Ishikawa (cell line): Measurements from ENCODE around the gene FRAS1.

ENCODE experiments used
- CEBPB ChIP-seq: IDR thresholded peaks from 2 replicates; pipeline ENCODE4 v1.6.1; 2012
- CREB1 ChIP-seq: IDR thresholded peaks from 2 replicates; pipeline ENCODE4 v1.6.1; 2012; ENCODE audit warnings: low read depth
- EGR1 ChIP-seq: IDR thresholded peaks from 2 replicates; pipeline ENCODE4 v1.6.1; 2012
- EP300 ChIP-seq: IDR thresholded peaks from 2 replicates; pipeline ENCODE4 v1.6.1; 2012; ENCODE audit warnings: borderline replicate concordance
- FOXM1 ChIP-seq: IDR thresholded peaks from 2 replicates; pipeline ENCODE4 v1.6.1; 2012; ENCODE audit warnings: low read depth, borderline replicate concordance
- MAX ChIP-seq: IDR thresholded peaks from 2 replicates; pipeline ENCODE4 v1.6.1; 2012
- NFIC ChIP-seq: IDR thresholded peaks from 2 replicates; pipeline ENCODE4 v1.6.1; 2012
- RAD21 ChIP-seq: IDR thresholded peaks from 2 replicates; pipeline ENCODE4 v1.6.1; 2012; ENCODE audit warnings: low read depth
- TAF1 ChIP-seq: IDR thresholded peaks from 2 replicates; pipeline ENCODE4 v1.6.1; 2012; ENCODE audit warnings: low read depth, mild to moderate bottlenecking
- TCF12 ChIP-seq: IDR thresholded peaks from 2 replicates; pipeline ENCODE4 v1.6.1; 2012; ENCODE audit warnings: low read depth
- TEAD4 ChIP-seq: IDR thresholded peaks from 2 replicates; pipeline ENCODE4 v1.6.1; 2012
- USF1 ChIP-seq: IDR thresholded peaks from 2 replicates; pipeline ENCODE4 v1.6.1; 2012
- YY1 ChIP-seq: IDR thresholded peaks from 2 replicates; pipeline ENCODE4 v1.6.1; 2012; ENCODE audit warnings: low read depth
- ZBTB7A ChIP-seq: IDR thresholded peaks from 2 replicates; pipeline ENCODE4 v1.6.1; 2012; ENCODE audit warnings: low read depth
- TF ChIP-seq, protein P1 (sequence below): IDR thresholded peaks from 2 replicates; pipeline ENCODE4 v1.6.1; 2012; ENCODE audit warnings: low read depth, mild to moderate bottlenecking

Gene FRAS1

GRCh38 chr4:78437608-78438088 lies 380.5 kb downstream of the FRAS1 start:
- no peak for TF ChIP-seq NFIC
- TF ChIP-seq TEAD4, result no peak
- no peak for TF ChIP-seq MAX
- TF ChIP-seq EGR1, result no peak
- no peak for TF ChIP-seq CEBPB
- no peak for TF ChIP-seq EP300
- no peak for TF ChIP-seq ZBTB7A
- TF ChIP-seq, protein P1, sequence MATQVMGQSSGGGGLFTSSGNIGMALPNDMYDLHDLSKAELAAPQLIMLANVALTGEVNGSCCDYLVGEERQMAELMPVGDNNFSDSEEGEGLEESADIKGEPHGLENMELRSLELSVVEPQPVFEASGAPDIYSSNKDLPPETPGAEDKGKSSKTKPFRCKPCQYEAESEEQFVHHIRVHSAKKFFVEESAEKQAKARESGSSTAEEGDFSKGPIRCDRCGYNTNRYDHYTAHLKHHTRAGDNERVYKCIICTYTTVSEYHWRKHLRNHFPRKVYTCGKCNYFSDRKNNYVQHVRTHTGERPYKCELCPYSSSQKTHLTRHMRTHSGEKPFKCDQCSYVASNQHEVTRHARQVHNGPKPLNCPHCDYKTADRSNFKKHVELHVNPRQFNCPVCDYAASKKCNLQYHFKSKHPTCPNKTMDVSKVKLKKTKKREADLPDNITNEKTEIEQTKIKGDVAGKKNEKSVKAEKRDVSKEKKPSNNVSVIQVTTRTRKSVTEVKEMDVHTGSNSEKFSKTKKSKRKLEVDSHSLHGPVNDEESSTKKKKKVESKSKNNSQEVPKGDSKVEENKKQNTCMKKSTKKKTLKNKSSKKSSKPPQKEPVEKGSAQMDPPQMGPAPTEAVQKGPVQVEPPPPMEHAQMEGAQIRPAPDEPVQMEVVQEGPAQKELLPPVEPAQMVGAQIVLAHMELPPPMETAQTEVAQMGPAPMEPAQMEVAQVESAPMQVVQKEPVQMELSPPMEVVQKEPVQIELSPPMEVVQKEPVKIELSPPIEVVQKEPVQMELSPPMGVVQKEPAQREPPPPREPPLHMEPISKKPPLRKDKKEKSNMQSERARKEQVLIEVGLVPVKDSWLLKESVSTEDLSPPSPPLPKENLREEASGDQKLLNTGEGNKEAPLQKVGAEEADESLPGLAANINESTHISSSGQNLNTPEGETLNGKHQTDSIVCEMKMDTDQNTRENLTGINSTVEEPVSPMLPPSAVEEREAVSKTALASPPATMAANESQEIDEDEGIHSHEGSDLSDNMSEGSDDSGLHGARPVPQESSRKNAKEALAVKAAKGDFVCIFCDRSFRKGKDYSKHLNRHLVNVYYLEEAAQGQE, result no peak
- no peak for TF ChIP-seq TCF12
- no peak for TF ChIP-seq TAF1
- no peak for TF ChIP-seq YY1
- TF ChIP-seq RAD21, result no peak

DNA sequence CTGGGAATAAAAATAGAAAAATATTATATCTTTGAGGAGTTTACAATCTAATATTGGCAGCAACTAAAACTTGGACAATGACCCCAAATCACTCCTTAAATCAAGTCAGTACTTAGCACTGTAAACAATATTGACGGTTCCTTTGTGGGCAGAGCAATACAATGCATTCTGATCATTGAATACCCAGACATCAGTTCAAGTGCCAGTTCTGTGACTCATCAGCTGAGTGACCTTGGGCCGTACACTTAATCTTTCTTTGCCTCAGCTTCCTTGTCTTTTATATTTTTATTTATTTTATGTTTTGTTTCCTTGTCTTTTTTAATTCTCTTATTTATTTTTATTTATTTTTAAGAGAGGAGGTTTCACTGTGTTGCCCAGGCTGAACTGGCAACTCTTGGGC lies 382.2 kb downstream of the FRAS1 start:
- no peak for TF ChIP-seq CEBPB
- no peak for TF ChIP-seq RAD21
- no peak for TF ChIP-seq NFIC
- no peak for TF ChIP-seq TEAD4
- TF ChIP-seq USF1, result no peak
- no peak for TF ChIP-seq ZBTB7A
- no peak for TF ChIP-seq TCF12
- TF ChIP-seq YY1, result no peak
- TF ChIP-seq TAF1, result no peak
- no peak for TF ChIP-seq CREB1
- TF ChIP-seq, protein P1, result no peak
- no peak for TF ChIP-seq FOXM1
- no peak for TF ChIP-seq MAX
- TF ChIP-seq EGR1, result no peak
- TF ChIP-seq EP300, result no peak

DNA sequence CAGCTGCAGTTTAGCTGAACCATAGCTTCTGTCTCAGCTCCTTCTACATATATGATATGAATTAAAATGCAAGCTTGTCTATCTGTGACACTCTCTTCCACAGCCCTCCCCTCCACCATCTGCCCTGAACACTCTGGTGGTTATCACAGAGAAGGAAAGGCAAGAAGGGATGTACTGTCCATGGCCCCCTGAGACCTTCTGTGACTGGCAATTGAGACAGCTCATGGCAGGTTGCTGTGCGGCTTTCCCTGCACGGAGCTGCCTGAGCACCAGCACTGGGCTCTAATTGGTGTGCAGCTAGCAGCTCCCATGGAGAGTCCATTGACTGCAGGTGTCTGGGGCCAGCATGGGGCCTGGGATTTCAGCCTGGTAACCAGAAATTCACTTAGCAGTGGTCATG lies 384.6 kb downstream of the FRAS1 start:
- no peak for TF ChIP-seq CEBPB
- TF ChIP-seq YY1, result no peak
- TF ChIP-seq TAF1, result no peak
- TF ChIP-seq NFIC, result no peak
- TF ChIP-seq EP300, result no peak
- TF ChIP-seq USF1, result no peak
- TF ChIP-seq TEAD4, result no peak
- TF ChIP-seq TCF12, result no peak
- no peak for TF ChIP-seq ZBTB7A
- no peak for TF ChIP-seq CREB1
- TF ChIP-seq, protein P1, result no peak
- no peak for TF ChIP-seq RAD21
- no peak for TF ChIP-seq MAX
- no peak for TF ChIP-seq EGR1

- no peak for TF ChIP-seq EGR1
- TF ChIP-seq, protein P1, result no peak
- TF ChIP-seq TCF12, result no peak
- TF ChIP-seq TEAD4, result no peak
- no peak for TF ChIP-seq FOXM1
- TF ChIP-seq CREB1, result no peak
- no peak for TF ChIP-seq TAF1
Measured at GRCh38 chr4:78446619-78447018, 389.5 kb downstream of the FRAS1 start.
